WTC11 (cell line): ENCODE measurements around the gene TMEM214.

Experiments used
- ARID4B ChIP-seq: sonication (generic); formaldehyde crosslinking; IDR thresholded peaks from 2 replicates; pipeline ENCODE4 v1.8.0; 2023; ENCODE audit warnings: missing genetic modification reagents, mild to moderate bottlenecking, borderline replicate concordance
- ATF3 ChIP-seq: sonication (generic); formaldehyde crosslinking; conservative IDR thresholded peaks from 2 replicates; pipeline ENCODE4 v1.8.1; 2022; ENCODE audit warnings: mild to moderate bottlenecking, missing genetic modification reagents
- CREB1 ChIP-seq: sonication (generic); formaldehyde crosslinking; IDR thresholded peaks from 2 replicates; pipeline ENCODE4 v1.8.0; 2023; ENCODE audit warnings: mild to moderate bottlenecking, missing genetic modification reagents
- CREM ChIP-seq: sonication (generic); formaldehyde crosslinking; IDR thresholded peaks from 2 replicates; pipeline ENCODE4 v1.8.1; 2022; ENCODE audit warnings: mild to moderate bottlenecking, missing genetic modification reagents, moderate library complexity
- RELA ChIP-seq: sonication (generic); formaldehyde crosslinking; IDR thresholded peaks from 2 replicates; pipeline ENCODE4 v1.8.1; 2022; ENCODE audit warnings: missing genetic modification reagents, mild to moderate bottlenecking, borderline replicate concordance
- SMAD3 ChIP-seq: sonication (generic); formaldehyde crosslinking; IDR thresholded peaks from 2 replicates; pipeline ENCODE4 v1.8.0; 2022; ENCODE audit warnings: missing genetic modification reagents, mild to moderate bottlenecking, borderline replicate concordance
- SP1 ChIP-seq: sonication (generic); formaldehyde crosslinking; conservative IDR thresholded peaks from 2 replicates; pipeline ENCODE4 v1.8.1; 2022; ENCODE audit warnings: missing genetic modification reagents
- TEAD4 ChIP-seq: sonication (generic); formaldehyde crosslinking; IDR thresholded peaks from 2 replicates; pipeline ENCODE4 v1.8.0; 2022; ENCODE audit warnings: mild to moderate bottlenecking, missing genetic modification reagents
- USF2 ChIP-seq: sonication (generic); formaldehyde crosslinking; IDR thresholded peaks from 2 replicates; pipeline ENCODE4 v1.8.1; 2023; ENCODE audit warnings: mild to moderate bottlenecking, missing genetic modification reagents, moderate library complexity
- ZNF121 ChIP-seq: sonication (generic); formaldehyde crosslinking; IDR thresholded peaks from 2 replicates; pipeline ENCODE4 v1.8.0; 2023; ENCODE audit warnings: missing genetic modification reagents
- ZNF281 ChIP-seq: sonication (generic); formaldehyde crosslinking; IDR thresholded peaks from 2 replicates; pipeline ENCODE4 v1.8.0; 2023; ENCODE audit warnings: mild to moderate bottlenecking, missing genetic modification reagents
- TF ChIP-seq, protein P1 (sequence below): fragments of 200-600 bp; IDR thresholded peaks from 2 replicates; pipeline ENCODE4 v1.8.0; 2022; ENCODE audit warnings: antibody characterized with exemption
- TF ChIP-seq, protein P2 (sequence below): sonication (generic); formaldehyde crosslinking; IDR thresholded peaks from 2 replicates; pipeline ENCODE4 v1.8.0; 2022; ENCODE audit warnings: mild to moderate bottlenecking, missing genetic modification reagents

DNA sequence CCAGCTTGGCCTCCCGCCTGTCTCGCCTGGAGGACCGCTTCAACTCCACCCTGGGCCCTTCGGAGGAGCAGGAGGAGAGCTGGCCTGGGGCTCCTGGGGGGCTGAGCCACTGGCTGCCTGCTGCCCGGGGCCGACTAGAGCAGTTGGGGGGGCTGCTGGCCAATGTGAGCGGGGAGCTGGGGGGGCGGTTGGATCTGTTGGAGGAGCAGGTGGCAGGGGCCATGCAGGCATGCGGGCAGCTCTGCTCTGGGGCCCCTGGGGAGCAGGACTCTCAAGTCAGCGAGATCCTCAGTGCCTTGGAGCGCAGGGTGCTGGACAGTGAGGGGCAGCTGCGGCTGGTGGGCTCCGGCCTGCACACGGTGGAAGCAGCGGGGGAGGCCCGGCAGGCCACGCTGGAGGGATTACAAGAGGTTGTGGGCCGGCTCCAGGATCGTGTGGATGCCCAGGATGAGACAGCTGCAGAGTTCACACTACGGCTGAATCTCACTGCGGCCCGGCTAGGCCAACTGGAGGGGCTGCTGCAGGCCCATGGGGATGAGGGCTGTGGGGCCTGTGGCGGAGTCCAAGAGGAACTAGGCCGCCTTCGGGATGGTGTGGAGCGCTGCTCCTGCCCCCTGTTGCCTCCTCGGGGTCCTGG, 50.1 kb downstream of the TMEM214 start:
- no peak for TF ChIP-seq ZNF281
- no peak for TF ChIP-seq CREB1 (CRISPR knock-in tag)
- TF ChIP-seq USF2 (CRISPR knock-in tag): no peak
- TF ChIP-seq, protein P1, sequence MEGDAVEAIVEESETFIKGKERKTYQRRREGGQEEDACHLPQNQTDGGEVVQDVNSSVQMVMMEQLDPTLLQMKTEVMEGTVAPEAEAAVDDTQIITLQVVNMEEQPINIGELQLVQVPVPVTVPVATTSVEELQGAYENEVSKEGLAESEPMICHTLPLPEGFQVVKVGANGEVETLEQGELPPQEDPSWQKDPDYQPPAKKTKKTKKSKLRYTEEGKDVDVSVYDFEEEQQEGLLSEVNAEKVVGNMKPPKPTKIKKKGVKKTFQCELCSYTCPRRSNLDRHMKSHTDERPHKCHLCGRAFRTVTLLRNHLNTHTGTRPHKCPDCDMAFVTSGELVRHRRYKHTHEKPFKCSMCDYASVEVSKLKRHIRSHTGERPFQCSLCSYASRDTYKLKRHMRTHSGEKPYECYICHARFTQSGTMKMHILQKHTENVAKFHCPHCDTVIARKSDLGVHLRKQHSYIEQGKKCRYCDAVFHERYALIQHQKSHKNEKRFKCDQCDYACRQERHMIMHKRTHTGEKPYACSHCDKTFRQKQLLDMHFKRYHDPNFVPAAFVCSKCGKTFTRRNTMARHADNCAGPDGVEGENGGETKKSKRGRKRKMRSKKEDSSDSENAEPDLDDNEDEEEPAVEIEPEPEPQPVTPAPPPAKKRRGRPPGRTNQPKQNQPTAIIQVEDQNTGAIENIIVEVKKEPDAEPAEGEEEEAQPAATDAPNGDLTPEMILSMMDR: no peak
- TF ChIP-seq ARID4B: no peak
- TF ChIP-seq RELA (CRISPR knock-in tag): no peak
- TF ChIP-seq TEAD4 (CRISPR knock-in tag): no peak
- no peak for TF ChIP-seq SMAD3
- TF ChIP-seq, protein P2, sequence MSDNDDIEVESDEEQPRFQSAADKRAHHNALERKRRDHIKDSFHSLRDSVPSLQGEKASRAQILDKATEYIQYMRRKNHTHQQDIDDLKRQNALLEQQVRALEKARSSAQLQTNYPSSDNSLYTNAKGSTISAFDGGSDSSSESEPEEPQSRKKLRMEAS (CRISPR knock-in tag): no peak
- no peak for TF ChIP-seq ATF3 (CRISPR knock-in tag)
- TF ChIP-seq SP1 (CRISPR knock-in tag): no peak
- no peak for TF ChIP-seq CREM
- TF ChIP-seq ZNF121 (CRISPR knock-in tag): no peak
